PC-3 (cell line): ENCODE measurements around the gene PTBP1. TPM values are rescaled to one million over a fixed set of nuclear protein-coding genes. Genes with fewer than 3 reads are reported as not detected.
"Not testable (repeated sequence)": the region's sequence is repeated elsewhere in the genome, so short reads cannot be mapped to it uniquely, and the experiment has no call there.

ENCODE experiments used
- ATAC-seq: fragments of 200-7000 bp; cut with Tn5 transposase; 2 replicates; pipeline ENCODE4 v1.9.1; 2020; ENCODE audit warnings: mild to moderate bottlenecking, moderate library complexity
- BruUV-seq: library from RNA; stranded (reverse); fragments of 400-500 nt; replicated peaks from 2 replicates; lab custom pipeline; 2021; lab: Mats Ljungman, UMichigan
- CTCF ChIA-PET: fragments of 300-600 bp; sonication (Branson Sonifier 250); formaldehyde crosslinking; loops from one replicate; lab custom pipeline; 2022; ENCODE audit warnings: antibody characterized with exemption; lab: Charles Lee
- POLR2A ChIA-PET: fragments of 300-600 bp; sonication (Branson Sonifier 250); formaldehyde crosslinking; loops from one replicate; lab custom pipeline; 2022; ENCODE audit warnings: antibody characterized with exemption; ENCODE audit not compliant: unreplicated experiment; lab: Charles Lee
- DNase-seq: peaks from one replicate; pipeline ENCODE4 v3.0.0-alpha.2; 2015
- H2AFZ ChIP-seq: fragments of 300-600 bp; sonication (generic); 2 replicates; pipeline ENCODE4 v1.6.0; 2016; ENCODE audit warnings: antibody characterized with exemption, low read length
- H3F3A ChIP-seq: fragments of 300-600 bp; sonication (generic); one replicate; pipeline ENCODE4 v1.6.0; 2017; ENCODE audit warnings: antibody characterized with exemption, low read length, control low read depth, mild to moderate bottlenecking; ENCODE audit not compliant: unreplicated experiment
- H3K27ac ChIP-seq: fragments of 300-600 bp; sonication (generic); 2 replicates; pipeline ENCODE4 v1.5.1; 2016; ENCODE audit warnings: mild to moderate bottlenecking, low read length
- H3K27me3 ChIP-seq: fragments of 300-600 bp; sonication (generic); 2 replicates; pipeline ENCODE4 v1.6.1; 2016; ENCODE audit warnings: low read length, mixed read lengths
- H3K36me3 ChIP-seq: fragments of 300-600 bp; sonication (generic); 2 replicates; pipeline ENCODE4 v1.6.1; 2016; ENCODE audit warnings: low read depth, mixed run types, low read length, mixed read lengths
- H3K4me1 ChIP-seq: fragments of 300-600 bp; sonication (generic); 2 replicates; pipeline ENCODE4 v1.5.1; 2016; ENCODE audit warnings: low read length; ENCODE audit not compliant: insufficient read depth
- H3K4me2 ChIP-seq: fragments of 300-600 bp; sonication (generic); 2 replicates; pipeline ENCODE4 v1.6.0; 2016; ENCODE audit warnings: low read length
- H3K4me3 ChIP-seq: fragments of 300-600 bp; sonication (generic); 2 replicates; pipeline ENCODE4 v1.5.1; 2016; ENCODE audit warnings: mild to moderate bottlenecking, low read length, mixed read lengths
- H3K79me2 ChIP-seq: fragments of 300-600 bp; sonication (generic); 2 replicates; pipeline ENCODE4 v1.6.1; 2017; ENCODE audit warnings: low read length, mixed read lengths
- H3K9ac ChIP-seq: fragments of 300-600 bp; sonication (generic); 2 replicates; pipeline ENCODE4 v1.6.0; 2016; ENCODE audit warnings: mild to moderate bottlenecking, low read length
- H3K9me2 ChIP-seq: fragments of 300-600 bp; sonication (generic); replicated peaks from 2 replicates; pipeline ENCODE4 v1.6.1; 2016; ENCODE audit warnings: mixed run types, low read length, mixed read lengths
- H3K9me3 ChIP-seq: fragments of 300-600 bp; sonication (generic); 2 replicates; pipeline ENCODE4 v1.6.1; 2016; ENCODE audit warnings: low read length, mixed read lengths
- H4K20me1 ChIP-seq: fragments of 300-600 bp; sonication (generic); 2 replicates; pipeline ENCODE4 v1.6.1; 2016; ENCODE audit warnings: low read length, mixed read lengths
- CTCF ChIP-seq: fragments of 300-600 bp; sonication (generic); conservative IDR thresholded peaks from 2 replicates; pipeline ENCODE4 v1.5.1; 2017; ENCODE audit warnings: antibody characterized with exemption, low read depth, mild to moderate bottlenecking, low read length
- EZH2 ChIP-seq: fragments of 300-600 bp; sonication (generic); IDR thresholded peaks from one replicate; pipeline ENCODE4 v1.6.1; 2017; ENCODE audit warnings: antibody characterized with exemption, mild to moderate bottlenecking, low read length; ENCODE audit not compliant: unreplicated experiment
- EZH2phosphoT487 ChIP-seq: fragments of 300-600 bp; sonication (generic); IDR thresholded peaks from 2 replicates; pipeline ENCODE4 v1.6.1; 2018; ENCODE audit warnings: mild to moderate bottlenecking, antibody characterized with exemption, low read length, borderline replicate concordance
- intact Hi-C: fragments of 100-400 bp; cut with micrococcal nuclease; formaldehyde crosslinking; loops from 2 replicates; pipeline ENCODE4 v1.9.0; 2023
- total RNA-seq: library from RNA; depleted of rRNA; stranded (reverse); fragments of >200 nt; gene quantifications from 2 replicates; pipeline ENCODE4 v1.2.3, GENCODE V29; 2014

The PTBP1 gene
- total RNA-seq, 1 experiment from 2014 or later = 412 TPM

- ATAC-seq (no peak), DNase-seq (no peak)
- Histone ChIP-seq H4K20me1 (no peaks in the 10 kb centered on the region), H3F3A (no peaks in the 10 kb centered on the region), H3K9me2 (no peaks in the 10 kb centered on the region), H2AFZ (no peak overlapping the region), H3K9ac (no peak overlapping the region), H3K36me3 (no peaks in the 10 kb centered on the region), H3K9me3 (no peaks in the 10 kb centered on the region), H3K4me1 (no peaks in the 10 kb centered on the region), H3K4me3 (no peak overlapping the region), H3K27me3 (peaks cover 23% of the 10 kb centered on the region), H3K4me2 (no peak overlapping the region), H3K27ac (no peak overlapping the region), H3K79me2 (no peaks in the 10 kb centered on the region)
- intact Hi-C loops = no loop called here
- ChIA-PET POLR2A (interaction anchor here (0.7 kb wide), 1 partner anchor 173 kb away, joined by 3 read pairs; the partner anchor contains the start of gene RNU6-2), CTCF (interaction anchor here (0.6 kb wide), 1 partner anchor 154 kb away, joined by 3 read pairs; no protein-coding TSS in a partner anchor)
- TF ChIP-seq CTCF = no peak
- TF ChIP-seq EZH2phosphoT487 = no peak
- no peak for TF ChIP-seq EZH2
- BruUV-seq = no TSS peak
Observed at GRCh38 chr19:848386-848921, 51.2 kb downstream of the PTBP1 start.

- intact Hi-C loops, H3K4me1 ChIP-seq, H3K9ac ChIP-seq, H3K4me3 ChIP-seq, H3K4me2 ChIP-seq, H3K27ac ChIP-seq, H3K36me3 ChIP-seq, H2AFZ ChIP-seq, H3F3A ChIP-seq, H4K20me1 ChIP-seq, DNase-seq, H3K9me3 ChIP-seq, H3K79me2 ChIP-seq, BruUV-seq, ATAC-seq, CTCF ChIA-PET, H3K9me2 ChIP-seq: not testable (repeated sequence)
- H3K27me3 ChIP-seq = peaks cover 18% of the 10 kb centered on the region
- POLR2A ChIA-PET = interaction anchor here (0.5 kb wide), 1 partner anchor 65 kb away, joined by 3 read pairs; no protein-coding TSS in a partner anchor
Observed at GRCh38 chr19:849195-849594, 51.9 kb downstream of the PTBP1 start.

- Histone ChIP-seq H3K79me2 (no peaks in the 10 kb centered on the region), H3K9me2 (no peaks in the 10 kb centered on the region), H3K4me3 (peak overlapping the region; percentile 26; the same call in 1 of the 2 replicates), H3K27me3 (peaks cover 14% of the 10 kb centered on the region), H3K36me3 (no peaks in the 10 kb centered on the region), H3K27ac (no peak overlapping the region), H3F3A (no peaks in the 10 kb centered on the region), H2AFZ (peak overlapping the region; percentile 89), H3K4me2 (peak overlapping the region; percentile 65), H3K9me3 (no peaks in the 10 kb centered on the region), H4K20me1 (no peaks in the 10 kb centered on the region), H3K9ac (no peak overlapping the region), H3K4me1 (no peaks in the 10 kb centered on the region)
- CTCF ChIA-PET = interaction anchor here (0.6 kb wide), 1 partner anchor 10 kb away, joined by 6 read pairs; no protein-coding TSS in a partner anchor
- DNase-seq = peak; percentile 57
- TF ChIP-seq CTCF (no peak), EZH2phosphoT487 (no peak), EZH2 (no peak)
- POLR2A ChIA-PET = no interaction called here
- ATAC-seq = peak; percentile 67
- BruUV-seq = no TSS peak
- intact Hi-C loops = no loop called here
Observed at GRCh38 chr19:850221-850978, 53.1 kb downstream of the PTBP1 start.
